PFSK-1 (cell line): Measurements from ENCODE around the gene USF1.

ENCODE experiments used
- FOXP2 ChIP-seq: optimal IDR thresholded peaks from 2 replicates; pipeline ENCODE3; 2011; ENCODE audit warnings: borderline replicate concordance, control low read depth, inconsistent platforms; ENCODE audit not compliant: insufficient read depth; ENCODE audit errors: extremely low read length, extremely low read depth
- POLR2AphosphoS5 ChIP-seq: IDR thresholded peaks from 2 replicates; pipeline ENCODE4 v1.6.1; 2012; ENCODE audit warnings: low read depth, mild to moderate bottlenecking, control low read depth, low read length, moderate library complexity
- SIN3A ChIP-seq: IDR thresholded peaks from 2 replicates; pipeline ENCODE4 v1.6.1; 2012; ENCODE audit warnings: mild to moderate bottlenecking, low read length, moderate library complexity, borderline replicate concordance; ENCODE audit not compliant: insufficient read depth
- TF ChIP-seq, protein P1 (sequence below), 2 experiments: IDR thresholded peaks; 2 replicates each; pipeline versions ENCODE4 v1.6.1 to v1.8.0; 2011 to 2012; ENCODE audit warnings: low read depth in 2 of 2, low read length in 2 of 2, control low read depth in 1 of 2, inconsistent platforms in 1 of 2, mild to moderate bottlenecking in 1 of 2, moderate library complexity in 1 of 2; ENCODE audit not compliant: insufficient read depth in 1 of 2

DNA sequence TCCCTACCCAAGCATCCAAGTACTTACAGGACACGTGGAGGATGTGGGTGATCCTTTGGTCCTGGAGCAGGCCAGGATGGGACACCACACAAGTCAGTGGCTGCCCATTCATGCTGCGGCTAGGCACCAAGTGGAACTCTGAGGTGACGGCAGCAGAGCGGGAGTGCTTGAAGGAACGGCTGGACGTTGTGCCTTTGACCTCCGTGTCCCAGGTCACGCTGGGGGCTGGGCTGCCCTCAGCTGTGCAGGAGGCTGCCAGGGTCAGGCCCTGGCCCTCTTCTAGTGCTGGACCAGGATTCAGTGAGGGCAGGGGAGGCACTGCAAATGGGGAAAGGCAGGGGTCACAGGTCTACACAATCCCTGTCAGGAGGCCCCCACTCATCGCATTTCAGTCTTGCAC is 31.6 kb upstream of the USF1 start:
- TF ChIP-seq POLR2AphosphoS5: no peak
- no peak for TF ChIP-seq SIN3A
- TF ChIP-seq, protein P1, sequence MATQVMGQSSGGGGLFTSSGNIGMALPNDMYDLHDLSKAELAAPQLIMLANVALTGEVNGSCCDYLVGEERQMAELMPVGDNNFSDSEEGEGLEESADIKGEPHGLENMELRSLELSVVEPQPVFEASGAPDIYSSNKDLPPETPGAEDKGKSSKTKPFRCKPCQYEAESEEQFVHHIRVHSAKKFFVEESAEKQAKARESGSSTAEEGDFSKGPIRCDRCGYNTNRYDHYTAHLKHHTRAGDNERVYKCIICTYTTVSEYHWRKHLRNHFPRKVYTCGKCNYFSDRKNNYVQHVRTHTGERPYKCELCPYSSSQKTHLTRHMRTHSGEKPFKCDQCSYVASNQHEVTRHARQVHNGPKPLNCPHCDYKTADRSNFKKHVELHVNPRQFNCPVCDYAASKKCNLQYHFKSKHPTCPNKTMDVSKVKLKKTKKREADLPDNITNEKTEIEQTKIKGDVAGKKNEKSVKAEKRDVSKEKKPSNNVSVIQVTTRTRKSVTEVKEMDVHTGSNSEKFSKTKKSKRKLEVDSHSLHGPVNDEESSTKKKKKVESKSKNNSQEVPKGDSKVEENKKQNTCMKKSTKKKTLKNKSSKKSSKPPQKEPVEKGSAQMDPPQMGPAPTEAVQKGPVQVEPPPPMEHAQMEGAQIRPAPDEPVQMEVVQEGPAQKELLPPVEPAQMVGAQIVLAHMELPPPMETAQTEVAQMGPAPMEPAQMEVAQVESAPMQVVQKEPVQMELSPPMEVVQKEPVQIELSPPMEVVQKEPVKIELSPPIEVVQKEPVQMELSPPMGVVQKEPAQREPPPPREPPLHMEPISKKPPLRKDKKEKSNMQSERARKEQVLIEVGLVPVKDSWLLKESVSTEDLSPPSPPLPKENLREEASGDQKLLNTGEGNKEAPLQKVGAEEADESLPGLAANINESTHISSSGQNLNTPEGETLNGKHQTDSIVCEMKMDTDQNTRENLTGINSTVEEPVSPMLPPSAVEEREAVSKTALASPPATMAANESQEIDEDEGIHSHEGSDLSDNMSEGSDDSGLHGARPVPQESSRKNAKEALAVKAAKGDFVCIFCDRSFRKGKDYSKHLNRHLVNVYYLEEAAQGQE (IDR thresholded peaks at IDR 0.05; ENCODE audit: insufficient read depth in 1 of 2, low read depth in 2 of 2, low read length in 2 of 2): no peak
- TF ChIP-seq FOXP2: no peak
